Endothelial cell of umbilical vein (primary cell): Measurements from ENCODE around the gene APBA2. TPM values are rescaled to one million over a fixed set of nuclear protein-coding genes. Genes with fewer than 3 reads are reported as not detected.

Experiments
- BruUV-seq: library from RNA; stranded (reverse); fragments of 400-500 nt; replicated peaks from 2 replicates; lab custom pipeline; 2021; lab: Mats Ljungman, UMichigan
- CTCF ChIA-PET: fragments of 300-600, 350-600 bp; sonication (Branson Sonifier 250); formaldehyde crosslinking; loops from one replicate; lab custom pipeline; 2021; ENCODE audit warnings: antibody characterized with exemption, inconsistent platforms; lab: Charles Lee
- POLR2A ChIA-PET: fragments of 300-600, 350-600 bp; sonication (Branson Sonifier 250); formaldehyde crosslinking; loops from one replicate; lab custom pipeline; 2021; ENCODE audit warnings: antibody characterized with exemption, inconsistent platforms; lab: Charles Lee
- DNase-seq: peaks from one replicate; pipeline ENCODE4 v3.0.0-alpha.2; 2011; ENCODE audit warnings: low read depth, low spot score
- FAIRE-seq: peaks from 2 replicates; lab custom pipeline; 2011; peaks lifted over from hg19 to GRCh38; lab: Jason Lieb, UNC
- H2AFZ ChIP-seq: 2 replicates; pipeline ENCODE4 v1.6.0; 2012; ENCODE audit warnings: low read depth, low read length, control low read depth, inconsistent platforms
- H3K27ac ChIP-seq: 2 replicates; pipeline ENCODE4 v1.5.1; 2011; ENCODE audit warnings: low read depth, mild to moderate bottlenecking, control low read depth, low read length, moderate library complexity; ENCODE audit not compliant: insufficient read depth
- H3K27me3 ChIP-seq, 2 experiments: 2 replicates each; pipeline versions ENCODE4 v1.6.0 to v1.6.1; 2011; ENCODE audit warnings: low read length in 2 of 2, mixed read lengths in 1 of 2; ENCODE audit not compliant: control insufficient read depth in 2 of 2, insufficient read depth in 2 of 2
- H3K36me3 ChIP-seq, 2 experiments: 2 replicates in 1 of 2; 3 replicates in 1 of 2; pipeline ENCODE4 v1.5.1; 2011; ENCODE audit warnings: low read length in 2 of 2, mild to moderate bottlenecking in 1 of 2, moderate library complexity in 1 of 2; ENCODE audit not compliant: control insufficient read depth in 2 of 2, insufficient read depth in 2 of 2; ENCODE audit errors: extremely low read depth in 1 of 2
- H3K4me1 ChIP-seq: 3 replicates; pipeline ENCODE4 v1.5.1; 2011; ENCODE audit warnings: mild to moderate bottlenecking, low read length; ENCODE audit not compliant: control insufficient read depth, insufficient read depth; ENCODE audit errors: extremely low read depth
- H3K4me2 ChIP-seq: 2 replicates; pipeline ENCODE4 v1.6.1; 2011; ENCODE audit warnings: low read length, control low read depth, mixed read lengths; ENCODE audit not compliant: insufficient read depth
- H3K4me3 ChIP-seq, 3 experiments: fragments of 200-600 bp in 1 of 3; sonication (generic), shearing (Covaris generic) in 1 of 3; replicated peaks in 1 of 3; 2 replicates each; pipeline ENCODE4 v1.5.1; 2011 to 2016; ENCODE audit warnings: control low read depth in 3 of 3, low read length in 3 of 3, mild to moderate bottlenecking in 2 of 3, inconsistent platforms in 1 of 3, low read depth in 1 of 3, moderate library complexity in 1 of 3; ENCODE audit not compliant: insufficient read depth in 1 of 3
- H3K79me2 ChIP-seq: 2 replicates; pipeline ENCODE4 v1.6.0; 2012; ENCODE audit warnings: low read length, inconsistent platforms; ENCODE audit not compliant: control insufficient read depth, insufficient read depth
- H3K9ac ChIP-seq: replicated peaks from 2 replicates; pipeline ENCODE3; 2011; ENCODE audit warnings: low read length, control low read depth; ENCODE audit not compliant: insufficient read depth; ENCODE audit errors: extremely low read depth
- H3K9me1 ChIP-seq: replicated peaks from 3 replicates; pipeline ENCODE4 v1.6.0; 2011; ENCODE audit warnings: mild to moderate bottlenecking, low read length; ENCODE audit not compliant: control insufficient read depth, insufficient read depth; ENCODE audit errors: extremely low read depth
- H3K9me3 ChIP-seq: replicated peaks from 2 replicates; pipeline ENCODE4 v1.5.1; 2012; ENCODE audit warnings: low read length, inconsistent platforms; ENCODE audit not compliant: control insufficient read depth, insufficient read depth
- H4K20me1 ChIP-seq: replicated peaks from 2 replicates; pipeline ENCODE3; 2011; ENCODE audit warnings: mild to moderate bottlenecking, low read length; ENCODE audit not compliant: control insufficient read depth, insufficient read depth; ENCODE audit errors: extremely low read depth
- CTCF ChIP-seq, 2 donors: IDR thresholded peaks; 1 replicate in 1 of 2; 2 replicates in 1 of 2; pipeline ENCODE4 v1.5.1; 2011; ENCODE audit warnings: low read length in 2 of 2, mild to moderate bottlenecking in 2 of 2, moderate library complexity in 2 of 2, control low read depth in 1 of 2, inconsistent platforms in 1 of 2, low read depth in 1 of 2; ENCODE audit not compliant: insufficient read depth in 1 of 2; ENCODE audit errors: extremely low read depth in 1 of 2
- EZH2 ChIP-seq: IDR thresholded peaks from 2 replicates; pipeline ENCODE4 v1.6.1; 2012; ENCODE audit warnings: borderline replicate concordance, low read depth, mild to moderate bottlenecking, moderate library complexity, low read length, inconsistent platforms; ENCODE audit not compliant: severe bottlenecking
- FOS ChIP-seq: IDR thresholded peaks from 2 replicates; pipeline ENCODE4 v1.6.1; 2011; ENCODE audit warnings: mild to moderate bottlenecking, low read length, moderate library complexity, borderline replicate concordance; ENCODE audit not compliant: insufficient read depth
- GATA2 ChIP-seq: IDR thresholded peaks from 2 replicates; pipeline ENCODE4 v1.7.0; 2011; ENCODE audit warnings: low read depth, mild to moderate bottlenecking, moderate library complexity, mixed read lengths, low read length; ENCODE audit not compliant: insufficient read length, insufficient read depth
- JUN ChIP-seq: IDR thresholded peaks from 2 replicates; pipeline ENCODE4 v1.6.1; 2011; ENCODE audit warnings: borderline replicate concordance, low read depth; ENCODE audit not compliant: insufficient read length, insufficient read depth
- MAX ChIP-seq: IDR thresholded peaks from 2 replicates; pipeline ENCODE4 v1.6.1; 2011; ENCODE audit not compliant: insufficient read depth, insufficient read length
- MYC ChIP-seq: IDR thresholded peaks from one replicate; pipeline ENCODE4 v1.6.1; 2011; ENCODE audit warnings: mild to moderate bottlenecking, low read depth, low read length
- POLR2A ChIP-seq: IDR thresholded peaks from 2 replicates; pipeline ENCODE4 v1.6.1; 2012; ENCODE audit warnings: low read depth, mild to moderate bottlenecking, control low read depth, low read length
- POLR2AphosphoS5 ChIP-seq: IDR thresholded peaks from 2 replicates; pipeline ENCODE4 v1.6.1; 2012; ENCODE audit warnings: low read depth, mild to moderate bottlenecking, control low read depth, low read length, moderate library complexity; ENCODE audit not compliant: insufficient read depth
- dilution Hi-C: fragments of 300-500 bp; cut with MboI; formaldehyde crosslinking; loops from one replicate; pipeline ENCODE4 v1.15.0; 2019; ENCODE audit warnings: low sequenced_read_pairs; ENCODE audit not compliant: extremely low pct_ligation_motif_present
- intact Hi-C: fragments of 100-400 bp; cut with micrococcal nuclease; formaldehyde crosslinking; loops from one replicate; pipeline ENCODE4 v1.10.0; 2022
- polyA plus RNA-seq, 4 experiments: library from polyadenylated mRNA; depleted of rRNA in 3 of 4; stranded (reverse) in 3 of 4; unstranded in 1 of 4; fragments of >200 nt; gene quantifications; 2 replicates each; pipeline versions ENCODE4 v1.2.1 to v1.2.3, GENCODE V29; 2011 to 2012; ENCODE audit warnings: missing spikeins in 1 of 4
- total RNA-seq: library from RNA; stranded (reverse); gene quantifications from 2 replicates; pipeline ENCODE4 v1.2.3, GENCODE V29; 2021

The APBA2 gene
- total and polyA plus RNA-seq, 2 donors (not counting 3 experiments of a cell fraction or from before 2014, with no cell fraction given): 5.7 to 11.1 TPM

GRCh38 chr15:28989896-28990295, 104.1 kb downstream of the APBA2 start:
- dilution Hi-C loops (no loop called here), intact Hi-C loops (no loop called here)
- DNase-seq (no peak), FAIRE-seq (no peak)
- no peak overlapping the region for H3K27ac ChIP-seq
- no peaks in the 10 kb centered on the region for H3K79me2 ChIP-seq
- H2AFZ ChIP-seq: no peak overlapping the region
- no TSS peak for BruUV-seq
- POLR2A ChIA-PET: no interaction called here
- TF ChIP-seq EZH2 (no peak), MYC (no peak), GATA2 (no peak), MAX (no peak), JUN (no peak), CTCF (IDR thresholded peaks at IDR 0.05; ENCODE audit: extremely low read depth in 1 of 2, insufficient read depth in 1 of 2, low read depth in 1 of 2, low read length in 2 of 2) (no peak), POLR2AphosphoS5 (no peak), FOS (no peak), POLR2A (no peak)
- no peak overlapping the region for H3K4me3 ChIP-seq
- H3K27me3 ChIP-seq: no peaks in the 10 kb centered on the region
- H3K4me1 ChIP-seq: no peaks in the 10 kb centered on the region
- no peaks in the 10 kb centered on the region for H4K20me1 ChIP-seq
- no peaks in the 10 kb centered on the region for H3K9me1 ChIP-seq
- no peaks in the 10 kb centered on the region for H3K36me3 ChIP-seq
- no peak overlapping the region for H3K4me2 ChIP-seq
- H3K9me3 ChIP-seq: no peaks in the 10 kb centered on the region
- CTCF ChIA-PET: interaction anchor here (0.7 kb wide), 1 partner anchor 36 kb away, joined by 3 read pairs; no protein-coding TSS in a partner anchor
- no peak overlapping the region for H3K9ac ChIP-seq
